Astrocyte (in vitro differentiated cells and primary cell): ENCODE results near the gene KDR.

Source experiments
- EZH2 ChIP-seq: IDR thresholded peaks from 2 replicates; pipeline ENCODE4 v1.6.1; 2012; ENCODE audit warnings: mild to moderate bottlenecking, low read length, inconsistent platforms; ENCODE audit not compliant: insufficient read depth
- TF ChIP-seq, protein P1 (sequence below): IDR thresholded peaks from 2 replicates; pipeline ENCODE4 v1.5.1; 2011; ENCODE audit warnings: low read depth, mild to moderate bottlenecking, inconsistent platforms, low read length, moderate library complexity; ENCODE audit not compliant: insufficient read depth

DNA sequence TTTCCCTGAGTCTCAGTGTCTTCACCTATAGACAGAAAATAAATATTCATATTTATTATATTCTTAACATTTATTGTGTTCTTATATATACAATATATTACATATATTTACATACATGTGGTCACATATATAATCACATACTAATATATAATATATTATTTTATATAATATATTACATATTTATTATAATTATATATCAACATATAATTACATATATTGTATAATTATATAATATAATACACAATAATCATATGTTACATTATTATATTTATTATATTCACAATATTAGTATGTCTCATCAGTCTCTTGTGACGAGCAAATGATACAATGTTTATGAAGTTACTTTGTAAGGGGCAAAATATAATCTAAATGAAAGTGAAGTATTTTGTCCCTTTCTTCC is 87.7 kb downstream of the KDR start:
- TF ChIP-seq, protein P1, sequence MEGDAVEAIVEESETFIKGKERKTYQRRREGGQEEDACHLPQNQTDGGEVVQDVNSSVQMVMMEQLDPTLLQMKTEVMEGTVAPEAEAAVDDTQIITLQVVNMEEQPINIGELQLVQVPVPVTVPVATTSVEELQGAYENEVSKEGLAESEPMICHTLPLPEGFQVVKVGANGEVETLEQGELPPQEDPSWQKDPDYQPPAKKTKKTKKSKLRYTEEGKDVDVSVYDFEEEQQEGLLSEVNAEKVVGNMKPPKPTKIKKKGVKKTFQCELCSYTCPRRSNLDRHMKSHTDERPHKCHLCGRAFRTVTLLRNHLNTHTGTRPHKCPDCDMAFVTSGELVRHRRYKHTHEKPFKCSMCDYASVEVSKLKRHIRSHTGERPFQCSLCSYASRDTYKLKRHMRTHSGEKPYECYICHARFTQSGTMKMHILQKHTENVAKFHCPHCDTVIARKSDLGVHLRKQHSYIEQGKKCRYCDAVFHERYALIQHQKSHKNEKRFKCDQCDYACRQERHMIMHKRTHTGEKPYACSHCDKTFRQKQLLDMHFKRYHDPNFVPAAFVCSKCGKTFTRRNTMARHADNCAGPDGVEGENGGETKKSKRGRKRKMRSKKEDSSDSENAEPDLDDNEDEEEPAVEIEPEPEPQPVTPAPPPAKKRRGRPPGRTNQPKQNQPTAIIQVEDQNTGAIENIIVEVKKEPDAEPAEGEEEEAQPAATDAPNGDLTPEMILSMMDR, result no peak
- no peak for TF ChIP-seq EZH2
